ENCODE data around the gene SCARB1. TPM values are rescaled to one million over a fixed set of nuclear protein-coding genes. Genes with fewer than 3 reads are reported as not detected.
A peak's percentile ranks its signal among the peaks of the same experiment; 100 is the strongest.

Gene SCARB1
- total RNA-seq, 2 experiments from 2014 or later = 5.3 to 6.2 TPM

DNA sequence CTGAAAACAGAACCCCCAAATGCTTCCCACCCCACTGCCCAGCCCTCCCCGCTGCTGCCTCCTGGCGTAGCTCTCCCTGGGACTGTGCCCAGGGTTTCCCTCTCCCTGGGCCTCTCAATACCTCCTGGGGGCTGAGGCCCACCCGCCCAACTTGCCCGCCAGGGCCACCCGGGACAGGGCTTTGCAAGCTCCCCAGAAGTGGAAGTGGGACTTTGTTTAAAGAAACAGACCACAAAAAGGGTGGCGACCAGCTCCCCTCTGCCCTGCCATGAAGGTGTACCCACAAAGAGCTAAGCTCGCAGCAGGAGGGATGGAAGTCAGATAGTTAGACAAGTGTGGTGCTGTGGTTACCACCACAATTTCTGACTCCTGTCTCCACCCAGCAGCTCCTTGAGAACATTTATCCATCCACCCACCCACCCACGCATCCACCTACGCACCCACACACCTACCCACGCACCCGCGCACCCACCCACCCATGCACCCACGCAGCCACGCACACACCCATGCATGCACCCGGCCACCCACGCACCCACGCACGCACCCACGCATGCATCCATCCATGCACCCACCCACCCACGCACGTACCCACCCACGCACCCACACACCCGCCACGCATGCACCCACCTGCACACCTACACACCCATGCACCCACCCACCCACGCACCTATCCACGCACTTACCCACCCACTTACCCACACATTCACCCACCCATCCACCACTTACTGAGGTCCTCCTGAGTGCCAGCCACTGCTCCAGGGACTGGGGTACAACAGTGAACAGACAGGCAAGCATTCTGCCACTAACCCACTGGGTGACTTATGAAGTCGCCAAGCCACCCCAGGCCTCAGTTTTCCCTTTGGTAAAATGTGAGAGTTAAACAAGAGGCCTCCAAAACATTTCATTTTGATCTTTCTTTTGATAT lies 127.3 kb downstream of the SCARB1 start:
- no peak overlapping the region for H3K27ac Mint-ChIP-seq
- H3K4me3 Mint-ChIP-seq = no peak overlapping the region
- peaks cover 9% of the 10 kb centered on the region for H3K27me3 Mint-ChIP-seq
- H3K4me1 Mint-ChIP-seq = peaks cover 40% of the 10 kb centered on the region
- ChIA-PET CTCF (interaction anchor here (0.6 to 0.9 kb wide), 2 partner anchors 10 to 95 kb away, joined by 3 read pairs; no protein-coding TSS in a partner anchor), POLR2A (no interaction called here)
- DNase-seq = peak; percentile 32
- H3K9me3 Mint-ChIP-seq = no peaks in the 10 kb centered on the region
- no peaks in the 10 kb centered on the region for H3K36me3 Mint-ChIP-seq (ENCODE audit: low read depth)

GRCh38 chr12:124734224-124734788 lies 129.4 kb downstream of the SCARB1 start:
- ChIA-PET POLR2A (no interaction called here), CTCF (interaction anchor here (0.6 to 0.8 kb wide), 2 partner anchors 250 to 393 kb away, joined by 3 to 4 read pairs; no protein-coding TSS in a partner anchor)
- Mint-ChIP-seq H3K4me3 (no peak overlapping the region), H3K36me3 (ENCODE audit: low read depth) (no peaks in the 10 kb centered on the region), H3K27ac (no peak overlapping the region), H3K27me3 (no peaks in the 10 kb centered on the region), H3K9me3 (no peaks in the 10 kb centered on the region), H3K4me1 (peaks cover 28% of the 10 kb centered on the region)
- no peak for DNase-seq

- CTCF ChIA-PET = no interaction called here
- no peak overlapping the region for H3K27ac Mint-ChIP-seq
Measured at GRCh38 chr12:124733086-124733485, 130.6 kb downstream of the SCARB1 start.

DNA sequence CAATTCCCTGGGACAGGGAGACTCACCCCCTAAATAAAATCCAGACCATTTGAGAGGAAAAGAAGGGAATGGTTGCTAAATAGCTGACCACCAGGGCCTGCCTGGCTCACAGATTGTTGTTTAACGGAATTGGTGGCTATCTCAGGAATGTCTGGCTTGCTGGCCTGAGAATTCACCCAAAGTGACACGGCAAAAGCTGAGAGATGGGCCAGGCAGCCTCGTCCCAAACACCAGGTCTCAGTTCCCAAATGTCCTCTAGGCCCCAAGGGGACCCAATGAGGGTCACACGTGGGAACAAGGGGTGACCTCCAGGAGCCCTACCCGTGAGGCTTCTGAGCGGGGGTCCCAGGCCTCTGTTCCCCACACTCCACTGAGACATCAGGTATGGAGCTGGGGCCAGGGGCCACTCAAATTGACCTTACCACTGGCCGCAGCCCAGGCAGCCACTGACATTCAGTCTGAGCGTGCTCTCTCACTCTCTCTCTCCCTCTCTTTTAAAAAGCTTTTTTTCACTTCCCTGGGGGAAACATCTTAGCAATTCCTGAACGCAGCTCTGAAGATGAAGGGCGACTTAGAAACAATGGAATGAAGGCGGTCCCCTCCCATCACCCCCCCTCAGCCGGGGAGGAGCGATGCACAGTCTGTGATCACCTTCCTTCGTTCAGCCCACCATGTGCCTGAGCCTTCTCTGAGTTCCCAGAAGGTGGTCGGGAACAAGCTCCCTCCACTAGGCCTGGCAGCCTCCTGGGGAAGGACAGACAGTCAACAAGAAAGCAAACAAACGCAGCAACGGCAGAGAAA lies 131.2 kb downstream of the SCARB1 start:
- H3K27me3 Mint-ChIP-seq = no peaks in the 10 kb centered on the region
- H3K9me3 Mint-ChIP-seq = no peaks in the 10 kb centered on the region
- DNase-seq = no peak
- ChIA-PET CTCF (interaction anchor here (1.3 to 1.6 kb wide), 2 partner anchors 8 to 10 kb away, joined by 3 to 4 read pairs; no protein-coding TSS in a partner anchor), POLR2A (no interaction called here)
- no peak overlapping the region for H3K27ac Mint-ChIP-seq
- no peak overlapping the region for H3K4me3 Mint-ChIP-seq
- peaks cover 19% of the 10 kb centered on the region for H3K4me1 Mint-ChIP-seq
- H3K36me3 Mint-ChIP-seq (ENCODE audit: low read depth) = no peaks in the 10 kb centered on the region

More at GRCh38 chr12:124733086-124733485, 130.6 kb downstream of the SCARB1 start:
- no peaks in the 10 kb centered on the region for H3K36me3 Mint-ChIP-seq (ENCODE audit: low read depth)
- H3K4me1 Mint-ChIP-seq = peaks cover 21% of the 10 kb centered on the region
- no peak overlapping the region for H3K4me3 Mint-ChIP-seq
- POLR2A ChIA-PET = no interaction called here
- H3K27me3 Mint-ChIP-seq = no peaks in the 10 kb centered on the region
- H3K9me3 Mint-ChIP-seq = no peaks in the 10 kb centered on the region
- no peak for DNase-seq

DNA sequence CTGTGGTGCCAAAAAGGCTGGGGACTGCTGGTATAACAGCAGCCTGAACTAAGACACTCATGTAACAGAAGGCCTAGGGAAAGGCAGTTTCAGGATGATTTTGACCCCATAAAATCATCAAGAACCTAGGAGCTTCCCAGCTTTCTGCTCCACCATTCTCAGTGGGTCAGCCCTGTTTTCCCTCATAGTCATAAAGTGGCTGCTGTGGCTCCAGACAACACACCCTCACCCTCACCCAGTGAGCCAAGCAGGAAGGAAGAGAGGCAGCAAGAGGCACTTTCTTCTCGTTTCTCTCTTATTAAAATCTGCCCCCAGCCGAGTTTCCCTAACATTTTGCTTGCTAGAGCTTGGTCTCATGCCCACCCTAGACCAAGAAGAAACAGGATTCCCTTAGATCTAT lies 131.8 kb downstream of the SCARB1 start:
- Mint-ChIP-seq H3K27ac (no peak overlapping the region), H3K9me3 (no peaks in the 10 kb centered on the region), H3K27me3 (no peaks in the 10 kb centered on the region), H3K36me3 (ENCODE audit: low read depth) (no peaks in the 10 kb centered on the region), H3K4me3 (no peak overlapping the region), H3K4me1 (peaks cover 13% of the 10 kb centered on the region)
- POLR2A ChIA-PET = no interaction called here
- CTCF ChIA-PET = interaction anchor here (1.3 to 1.6 kb wide), 2 partner anchors 9 to 10 kb away, joined by 3 to 4 read pairs; no protein-coding TSS in a partner anchor
- no peak for DNase-seq

- CTCF ChIA-PET = interaction anchor here (0.6 to 1.6 kb wide), 2 partner anchors 10 to 37 kb away, joined by 3 to 4 read pairs; no protein-coding TSS in a partner anchor
- no peak overlapping the region for H3K27ac Mint-ChIP-seq
Measured at GRCh38 chr12:124730455-124730932, 133.2 kb downstream of the SCARB1 start.

DNA sequence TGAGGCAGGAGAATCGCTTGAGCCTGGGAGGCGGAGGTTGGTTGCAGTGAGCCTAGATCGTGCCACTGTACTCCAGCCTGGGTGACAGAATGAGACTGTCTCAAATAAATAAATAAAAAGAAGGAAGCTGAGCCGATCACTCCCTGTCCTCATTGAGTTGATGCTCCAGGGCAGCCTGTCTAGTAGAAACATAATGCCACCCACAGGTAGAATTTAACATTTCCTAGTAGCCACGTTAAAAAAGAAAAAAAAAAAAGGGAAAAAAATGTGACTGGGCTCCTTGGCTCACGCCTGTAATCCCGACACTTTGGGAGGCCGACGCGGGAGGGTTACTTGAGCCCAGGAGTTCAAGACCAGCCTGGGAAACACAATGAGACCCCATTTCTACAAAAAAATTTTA lies 135.7 kb downstream of the SCARB1 start:
- POLR2A ChIA-PET = no interaction called here
- Mint-ChIP-seq H3K4me1 (no peaks in the 10 kb centered on the region), H3K9me3 (no peaks in the 10 kb centered on the region), H3K27ac (no peak overlapping the region), H3K4me3 (no peak overlapping the region), H3K36me3 (ENCODE audit: low read depth) (no peaks in the 10 kb centered on the region), H3K27me3 (no peaks in the 10 kb centered on the region)
- CTCF ChIA-PET = interaction anchor here (0.8 kb wide), 1 partner anchor 27 kb away, joined by 3 read pairs; no protein-coding TSS in a partner anchor
- no peak for DNase-seq

More at GRCh38 chr12:124730455-124730932, 133.2 kb downstream of the SCARB1 start:
- Mint-ChIP-seq H3K27me3 (no peaks in the 10 kb centered on the region), H3K9me3 (no peaks in the 10 kb centered on the region), H3K4me3 (no peak overlapping the region), H3K36me3 (ENCODE audit: low read depth) (no peaks in the 10 kb centered on the region), H3K4me1 (peaks cover 2% of the 10 kb centered on the region)
- no peak for DNase-seq
- POLR2A ChIA-PET = no interaction called here

- CTCF ChIA-PET = no interaction called here
Measured at GRCh38 chr12:124727264-124727800, 136.3 kb downstream of the SCARB1 start.

More at GRCh38 chr12:124727264-124727800, 136.3 kb downstream of the SCARB1 start:
- DNase-seq = no peak
- POLR2A ChIA-PET = no interaction called here
- Mint-ChIP-seq H3K4me1 (no peaks in the 10 kb centered on the region), H3K27me3 (no peaks in the 10 kb centered on the region), H3K4me3 (no peak overlapping the region), H3K9me3 (no peaks in the 10 kb centered on the region), H3K27ac (no peak overlapping the region), H3K36me3 (ENCODE audit: low read depth) (no peaks in the 10 kb centered on the region)

Other genes starting within 250 kb of the SCARB1 start
- 100 to 1,000 TPM; 749 to 755 TPM for gene UBC, start 50.8 kb upstream of the SCARB1 start, total RNA-seq
- 10 to 100 TPM; 30.2 to 32.2 TPM for gene DHX37, start 125.3 kb upstream of the SCARB1 start, total RNA-seq
- gene BRI3BP, start 129.8 kb upstream of the SCARB1 start, total RNA-seq = 10 to 100 TPM; 24.8 to 26.8 TPM
- 10 to 100 TPM; 17.8 to 19.1 TPM for gene AACS, start 201.6 kb upstream of the SCARB1 start, total RNA-seq

All from activated CD4-positive, alpha-beta T cell treated with anti-CD3 and anti-CD28 coated beads, Interleukin-2, amount 10 ng/mL, durations not matched to agents 7 days and 5 days (primary cell).